HepG2 (cell line): ENCODE data around the gene GLIS2. TPM values are rescaled to one million over a fixed set of nuclear protein-coding genes. Genes with fewer than 3 reads are reported as not detected.

ENCODE experiments used
- CEBPB ChIP-seq: IDR thresholded peaks from 2 replicates; pipeline ENCODE4 v1.6.1; 2011; ENCODE audit warnings: low read depth, low read length, improper control_type of control experiment, borderline replicate concordance
- GATAD2A ChIP-seq: IDR thresholded peaks from 2 replicates; pipeline ENCODE4 v1.6.1; 2016
- SRF ChIP-seq: IDR thresholded peaks from 2 replicates; pipeline ENCODE4 v1.6.1; 2011; ENCODE audit warnings: mild to moderate bottlenecking, low read depth, low read length, moderate library complexity
- ZNF441 ChIP-seq: sonication (generic); formaldehyde crosslinking; IDR thresholded peaks from 2 replicates; pipeline ENCODE4 v1.7.0; 2021; ENCODE audit warnings: missing genetic modification reagents, borderline replicate concordance
- polyA plus RNA-seq, 8 experiments: library from polyadenylated mRNA; depleted of rRNA in 3 of 8; stranded (reverse) in 7 of 8; unstranded in 1 of 8; fragments of >200 nt; fragmentation: Illumina TruSeq in 4 of 8; extraction: Trizol in 4 of 8; gene quantifications; 2 replicates each; pipeline versions ENCODE4 v1.2.1 to v1.2.3, GENCODE V29; 2011 to 2016; ENCODE audit warnings: low read depth in 4 of 8, missing spikeins in 1 of 8, mixed read lengths in 1 of 8; ENCODE audit not compliant: insufficient read depth in 1 of 8
- total RNA-seq, 5 experiments: library from RNA; depleted of rRNA; stranded (reverse); fragments of >200 nt; fragmentation: Illumina TruSeq; extraction: Trizol; gene quantifications; 2 replicates each; pipeline ENCODE4 v1.2.3, GENCODE V29; 2016; ENCODE audit warnings: low read depth in 1 of 5
- TF ChIP-seq, protein P1 (sequence below): sonication (generic); formaldehyde crosslinking; IDR thresholded peaks from 2 replicates; pipeline ENCODE4 v1.4.0; 2020; ENCODE audit warnings: missing genetic modification reagents
- TF ChIP-seq, protein P2 (sequence below): sonication (generic); formaldehyde crosslinking; IDR thresholded peaks from 2 replicates; pipeline ENCODE4 v1.4.0; 2020; ENCODE audit warnings: missing genetic modification reagents

Gene GLIS2
- total and polyA plus RNA-seq, 2 of the 13 experiments (the other 11 are each of a cell fraction or from before 2014, with no cell fraction given), result 0.28 to 0.29 TPM

DNA sequence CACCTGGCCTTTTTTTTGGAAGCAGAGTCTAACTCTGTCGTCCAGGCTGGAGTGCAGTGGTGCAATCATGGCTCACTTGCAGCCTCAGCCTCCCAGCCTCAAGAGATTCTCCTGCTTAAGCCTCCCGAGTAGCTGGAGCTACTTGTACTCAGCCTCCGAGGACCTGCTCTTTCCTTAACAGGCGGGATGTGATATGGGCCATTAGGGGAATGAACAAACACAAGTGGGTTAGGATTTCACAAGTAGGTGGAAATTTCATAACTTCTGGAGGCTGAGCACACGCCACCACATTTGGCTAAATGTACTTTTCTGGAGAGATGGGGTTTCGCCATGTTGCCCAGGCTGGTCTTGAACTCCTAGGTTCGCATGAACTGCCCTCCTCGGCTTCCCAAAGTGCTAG lies 31.1 kb downstream of the GLIS2 start (continued):
- TF ChIP-seq SRF, result peak; percentile 45; the same call in 1 of the 2 replicates
- peak; percentile 71 for TF ChIP-seq CEBPB
- TF ChIP-seq, protein P1, sequence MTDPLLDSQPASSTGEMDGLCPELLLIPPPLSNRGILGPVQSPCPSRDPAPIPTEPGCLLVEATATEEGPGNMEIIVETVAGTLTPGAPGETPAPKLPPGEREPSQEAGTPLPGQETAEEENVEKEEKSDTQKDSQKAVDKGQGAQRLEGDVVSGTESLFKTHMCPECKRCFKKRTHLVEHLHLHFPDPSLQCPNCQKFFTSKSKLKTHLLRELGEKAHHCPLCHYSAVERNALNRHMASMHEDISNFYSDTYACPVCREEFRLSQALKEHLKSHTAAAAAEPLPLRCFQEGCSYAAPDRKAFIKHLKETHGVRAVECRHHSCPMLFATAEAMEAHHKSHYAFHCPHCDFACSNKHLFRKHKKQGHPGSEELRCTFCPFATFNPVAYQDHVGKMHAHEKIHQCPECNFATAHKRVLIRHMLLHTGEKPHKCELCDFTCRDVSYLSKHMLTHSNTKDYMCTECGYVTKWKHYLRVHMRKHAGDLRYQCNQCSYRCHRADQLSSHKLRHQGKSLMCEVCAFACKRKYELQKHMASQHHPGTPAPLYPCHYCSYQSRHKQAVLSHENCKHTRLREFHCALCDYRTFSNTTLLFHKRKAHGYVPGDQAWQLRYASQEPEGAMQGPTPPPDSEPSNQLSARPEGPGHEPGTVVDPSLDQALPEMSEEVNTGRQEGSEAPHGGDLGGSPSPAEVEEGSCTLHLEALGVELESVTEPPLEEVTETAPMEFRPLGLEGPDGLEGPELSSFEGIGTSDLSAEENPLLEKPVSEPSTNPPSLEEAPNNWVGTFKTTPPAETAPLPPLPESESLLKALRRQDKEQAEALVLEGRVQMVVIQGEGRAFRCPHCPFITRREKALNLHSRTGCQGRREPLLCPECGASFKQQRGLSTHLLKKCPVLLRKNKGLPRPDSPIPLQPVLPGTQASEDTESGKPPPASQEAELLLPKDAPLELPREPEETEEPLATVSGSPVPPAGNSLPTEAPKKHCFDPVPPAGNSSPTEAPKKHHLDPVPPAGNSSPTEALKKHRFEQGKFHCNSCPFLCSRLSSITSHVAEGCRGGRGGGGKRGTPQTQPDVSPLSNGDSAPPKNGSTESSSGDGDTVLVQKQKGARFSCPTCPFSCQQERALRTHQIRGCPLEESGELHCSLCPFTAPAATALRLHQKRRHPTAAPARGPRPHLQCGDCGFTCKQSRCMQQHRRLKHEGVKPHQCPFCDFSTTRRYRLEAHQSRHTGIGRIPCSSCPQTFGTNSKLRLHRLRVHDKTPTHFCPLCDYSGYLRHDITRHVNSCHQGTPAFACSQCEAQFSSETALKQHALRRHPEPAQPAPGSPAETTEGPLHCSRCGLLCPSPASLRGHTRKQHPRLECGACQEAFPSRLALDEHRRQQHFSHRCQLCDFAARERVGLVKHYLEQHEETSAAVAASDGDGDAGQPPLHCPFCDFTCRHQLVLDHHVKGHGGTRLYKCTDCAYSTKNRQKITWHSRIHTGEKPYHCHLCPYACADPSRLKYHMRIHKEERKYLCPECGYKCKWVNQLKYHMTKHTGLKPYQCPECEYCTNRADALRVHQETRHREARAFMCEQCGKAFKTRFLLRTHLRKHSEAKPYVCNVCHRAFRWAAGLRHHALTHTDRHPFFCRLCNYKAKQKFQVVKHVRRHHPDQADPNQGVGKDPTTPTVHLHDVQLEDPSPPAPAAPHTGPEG (CRISPR knock-in tag), result no peak
- TF ChIP-seq, protein P2, sequence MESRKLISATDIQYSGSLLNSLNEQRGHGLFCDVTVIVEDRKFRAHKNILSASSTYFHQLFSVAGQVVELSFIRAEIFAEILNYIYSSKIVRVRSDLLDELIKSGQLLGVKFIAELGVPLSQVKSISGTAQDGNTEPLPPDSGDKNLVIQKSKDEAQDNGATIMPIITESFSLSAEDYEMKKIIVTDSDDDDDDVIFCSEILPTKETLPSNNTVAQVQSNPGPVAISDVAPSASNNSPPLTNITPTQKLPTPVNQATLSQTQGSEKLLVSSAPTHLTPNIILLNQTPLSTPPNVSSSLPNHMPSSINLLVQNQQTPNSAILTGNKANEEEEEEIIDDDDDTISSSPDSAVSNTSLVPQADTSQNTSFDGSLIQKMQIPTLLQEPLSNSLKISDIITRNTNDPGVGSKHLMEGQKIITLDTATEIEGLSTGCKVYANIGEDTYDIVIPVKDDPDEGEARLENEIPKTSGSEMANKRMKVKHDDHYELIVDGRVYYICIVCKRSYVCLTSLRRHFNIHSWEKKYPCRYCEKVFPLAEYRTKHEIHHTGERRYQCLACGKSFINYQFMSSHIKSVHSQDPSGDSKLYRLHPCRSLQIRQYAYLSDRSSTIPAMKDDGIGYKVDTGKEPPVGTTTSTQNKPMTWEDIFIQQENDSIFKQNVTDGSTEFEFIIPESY (CRISPR knock-in tag), result peak; percentile 67; the same call in 1 of the 2 replicates
- peak; percentile 39 for TF ChIP-seq GATAD2A (CRISPR knock-in tag)
- no peak for TF ChIP-seq ZNF441
